Epithelial cell of prostate (primary cell): ENCODE results near the gene R3HDM2.
"Not testable (repeated sequence)": the region's sequence is repeated elsewhere in the genome, so short reads cannot be mapped to it uniquely, and the experiment has no call there.

ENCODE experiments used
- DNase-seq: peaks from one replicate; pipeline ENCODE4 v3.0.0-alpha.2; 2011; ENCODE audit warnings: low read depth, low spot score
- H3K27ac ChIP-seq: fragments of 450-650 bp; 2 replicates; pipeline ENCODE4 v1.5.1; 2017; ENCODE audit warnings: mild to moderate bottlenecking

R3HDM2 gene

GRCh38 chr12:57342207-57342691 lies 88.6 kb downstream of the R3HDM2 start:
- no peak for DNase-seq
- H3K27ac ChIP-seq: no peak overlapping the region

- DNase-seq: no peak
- H3K27ac ChIP-seq: no peak overlapping the region
Observed at GRCh38 chr12:57341275-57341990, 89.4 kb downstream of the R3HDM2 start.

DNA sequence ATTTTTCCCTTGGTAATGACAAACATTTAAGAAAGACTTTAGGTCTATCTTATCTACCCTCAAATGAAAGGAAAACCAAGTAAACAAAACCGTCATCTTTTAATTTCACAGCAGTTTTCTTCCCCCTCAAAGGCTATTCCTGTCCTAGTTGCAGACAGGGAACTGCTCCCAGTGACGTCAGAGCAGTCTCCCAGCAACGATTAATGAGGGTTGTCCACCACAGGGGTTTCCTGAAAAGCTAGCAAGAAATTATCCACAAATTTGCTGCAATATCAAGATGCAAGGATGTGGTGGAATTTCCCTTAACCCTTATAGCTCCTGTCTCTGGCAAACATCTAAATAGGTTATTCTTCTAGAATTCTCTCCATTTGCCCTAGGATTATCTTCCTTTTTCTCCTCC lies 90.7 kb downstream of the R3HDM2 start:
- DNase-seq: no peak
- H3K27ac ChIP-seq: no peak overlapping the region

- DNase-seq, H3K27ac ChIP-seq: not testable (repeated sequence)
Observed at GRCh38 chr12:57336299-57336698, 94.5 kb downstream of the R3HDM2 start.

DNA sequence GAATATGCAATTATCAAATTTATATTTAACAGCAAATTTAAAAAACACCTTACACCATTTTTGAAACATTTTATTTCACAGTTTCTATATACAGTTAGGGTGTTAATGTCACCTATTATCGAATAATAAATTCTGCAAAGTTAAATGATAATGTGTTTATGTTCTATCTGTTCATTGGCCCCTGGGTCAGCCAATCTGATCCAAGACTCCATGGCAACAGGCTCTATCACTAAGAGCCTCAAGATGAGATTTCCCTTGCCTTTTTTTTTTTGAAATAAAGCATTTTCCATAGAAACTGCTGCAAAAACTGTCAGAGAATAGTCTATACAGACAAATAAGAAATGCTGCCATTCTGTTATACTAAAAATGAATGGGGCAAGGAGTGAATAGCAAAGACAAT lies 96.6 kb downstream of the R3HDM2 start:
- DNase-seq: no peak
- no peak overlapping the region for H3K27ac ChIP-seq

DNA sequence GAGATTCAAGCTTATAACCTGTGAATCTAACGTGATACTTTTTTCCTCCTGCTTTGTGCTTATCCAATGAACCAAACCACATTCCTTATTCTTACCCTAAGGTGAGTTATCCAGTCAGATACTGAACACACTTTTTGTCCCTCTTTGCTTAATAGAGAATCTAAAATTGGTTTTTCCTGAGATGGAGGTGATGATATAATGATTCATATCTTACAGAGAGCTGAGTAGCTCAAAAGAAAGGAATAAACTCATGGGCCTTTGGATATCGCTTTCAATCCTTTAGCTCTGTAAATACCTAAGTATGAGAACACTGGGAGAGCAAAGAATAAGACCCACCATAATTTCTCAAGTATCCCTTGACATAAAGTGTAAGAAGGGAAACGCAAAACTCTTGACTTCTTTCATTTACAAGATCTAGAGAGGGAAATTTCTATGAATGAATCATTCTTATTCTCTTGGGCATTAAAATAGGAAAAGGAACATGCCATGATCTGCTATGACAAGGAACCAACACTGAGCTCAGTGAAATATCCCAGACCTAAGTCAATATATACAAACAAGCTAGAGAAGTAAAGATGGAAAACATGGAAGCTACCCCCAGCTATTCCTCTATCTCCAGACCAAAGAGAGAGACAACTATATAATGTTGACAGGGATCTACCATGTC lies 98.1 kb downstream of the R3HDM2 start:
- DNase-seq: no peak
- peak overlapping the region; percentile 43 for H3K27ac ChIP-seq

DNA sequence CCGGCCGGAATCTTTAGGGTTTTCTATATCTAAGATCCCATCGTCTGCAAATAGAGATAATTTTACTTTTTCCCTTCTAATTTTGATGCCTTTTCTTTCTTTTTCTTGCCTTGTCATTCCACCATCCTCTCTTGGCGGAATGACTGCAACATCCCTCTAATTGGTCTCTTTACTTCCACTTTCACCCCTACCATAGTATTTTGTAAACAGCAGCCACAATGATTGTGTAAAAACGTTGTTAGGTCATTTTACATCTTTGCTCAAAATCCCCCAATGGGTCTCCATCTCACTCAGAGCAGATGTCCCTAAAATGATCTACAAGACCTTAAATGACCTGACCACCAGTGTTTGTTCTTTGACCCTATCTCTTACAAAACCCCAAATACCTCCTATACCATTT lies 99.9 kb downstream of the R3HDM2 start:
- no peak for DNase-seq
- H3K27ac ChIP-seq: no peak overlapping the region

DNA sequence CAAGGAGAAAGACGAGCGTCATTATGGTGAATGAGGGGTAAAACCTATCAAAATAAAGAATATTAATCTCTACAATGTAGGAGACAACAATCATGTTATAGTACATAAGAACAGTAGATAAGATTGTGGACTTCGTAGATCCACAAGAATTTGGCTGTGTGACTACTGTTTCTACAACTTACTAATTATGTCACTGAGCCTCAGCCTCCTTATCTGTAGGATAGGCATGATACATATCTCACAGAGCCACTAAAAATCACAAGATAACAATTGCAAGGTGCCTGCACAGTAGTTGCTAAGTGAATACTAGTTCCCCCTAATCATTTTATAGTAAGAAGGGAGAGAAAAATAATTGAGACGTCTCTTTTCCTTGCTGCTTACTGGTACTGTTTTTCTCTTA lies 101.6 kb downstream of the R3HDM2 start:
- DNase-seq: no peak
- H3K27ac ChIP-seq: no peak overlapping the region

DNA sequence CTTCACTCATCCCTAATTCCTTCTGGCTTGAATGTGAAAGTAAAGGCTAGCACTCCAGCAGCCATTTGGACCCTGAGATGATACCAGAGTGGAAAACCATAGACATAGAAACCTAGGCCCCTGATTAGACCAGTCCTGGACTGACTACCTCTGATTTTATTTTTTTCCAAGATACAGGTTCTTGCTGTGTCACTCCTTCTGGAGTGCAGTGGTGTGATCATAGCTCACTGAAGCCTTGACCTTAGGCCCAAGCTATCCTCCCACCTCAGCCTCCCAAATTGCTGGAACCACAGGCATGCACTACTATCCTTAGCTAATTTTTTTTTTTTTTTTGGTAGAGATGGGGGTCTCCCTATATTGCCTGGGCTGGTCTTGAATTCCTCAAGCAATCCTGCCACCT lies 105.4 kb downstream of the R3HDM2 start:
- no peak for DNase-seq

GRCh38 chr12:57323416-57323815 lies 107.4 kb downstream of the R3HDM2 start:
- no peak overlapping the region for H3K27ac ChIP-seq
- DNase-seq: no peak

More for the DNA sequence above, 105.4 kb downstream of the R3HDM2 start:
- no peak overlapping the region for H3K27ac ChIP-seq

GRCh38 chr12:57320639-57321038 lies 110.2 kb downstream of the R3HDM2 start:
- no peak for DNase-seq

GRCh38 chr12:57319678-57320469 lies 111.0 kb downstream of the R3HDM2 start:
- H3K27ac ChIP-seq: no peak overlapping the region
- DNase-seq: no peak

More at GRCh38 chr12:57320639-57321038, 110.2 kb downstream of the R3HDM2 start:
- H3K27ac ChIP-seq: no peak overlapping the region

DNA sequence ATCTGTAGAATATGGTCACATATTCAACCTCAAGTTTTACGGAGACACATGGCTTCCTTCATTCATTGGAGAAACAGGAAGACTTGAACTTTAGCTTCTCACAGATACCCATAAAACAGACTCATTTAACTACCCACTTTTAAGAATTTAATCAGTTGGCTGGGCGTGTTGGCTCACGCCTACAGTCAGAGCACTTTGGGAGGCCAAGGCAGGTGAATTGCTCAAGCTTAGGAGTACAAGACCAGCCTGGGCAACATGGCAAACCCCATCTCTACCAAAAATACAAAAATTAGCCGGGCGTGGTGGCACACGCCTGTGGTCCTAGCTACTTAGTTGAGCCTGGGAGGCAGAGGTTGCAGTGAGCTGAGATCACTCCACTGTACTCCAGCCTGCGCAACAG lies 115.2 kb downstream of the R3HDM2 start:
- DNase-seq: no peak
- H3K27ac ChIP-seq: no peak overlapping the region

DNA sequence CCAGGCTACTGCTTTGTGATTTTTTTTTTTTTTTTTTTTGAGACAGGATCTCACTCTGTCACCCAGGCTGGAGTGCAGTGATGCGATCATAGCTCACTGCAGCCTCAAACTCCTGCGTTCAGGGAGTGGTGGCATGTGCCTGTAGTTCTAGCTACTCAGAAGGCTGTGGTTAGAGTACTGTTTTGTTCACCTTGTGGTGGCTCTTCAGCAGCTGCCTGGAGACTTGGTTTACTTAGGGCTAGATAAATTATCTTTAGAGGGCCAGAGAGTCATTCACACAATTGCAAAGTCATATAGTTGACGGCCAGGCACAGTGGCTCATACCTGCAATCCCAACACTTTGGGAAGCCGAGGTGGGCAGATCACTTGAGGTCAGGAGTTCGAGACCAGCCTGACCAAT lies 118.6 kb downstream of the R3HDM2 start:
- H3K27ac ChIP-seq, DNase-seq: not testable (repeated sequence)

GRCh38 chr12:57309420-57309819 lies 121.4 kb downstream of the R3HDM2 start:
- no peak for DNase-seq
- peak overlapping the region; percentile 57 for H3K27ac ChIP-seq

DNA sequence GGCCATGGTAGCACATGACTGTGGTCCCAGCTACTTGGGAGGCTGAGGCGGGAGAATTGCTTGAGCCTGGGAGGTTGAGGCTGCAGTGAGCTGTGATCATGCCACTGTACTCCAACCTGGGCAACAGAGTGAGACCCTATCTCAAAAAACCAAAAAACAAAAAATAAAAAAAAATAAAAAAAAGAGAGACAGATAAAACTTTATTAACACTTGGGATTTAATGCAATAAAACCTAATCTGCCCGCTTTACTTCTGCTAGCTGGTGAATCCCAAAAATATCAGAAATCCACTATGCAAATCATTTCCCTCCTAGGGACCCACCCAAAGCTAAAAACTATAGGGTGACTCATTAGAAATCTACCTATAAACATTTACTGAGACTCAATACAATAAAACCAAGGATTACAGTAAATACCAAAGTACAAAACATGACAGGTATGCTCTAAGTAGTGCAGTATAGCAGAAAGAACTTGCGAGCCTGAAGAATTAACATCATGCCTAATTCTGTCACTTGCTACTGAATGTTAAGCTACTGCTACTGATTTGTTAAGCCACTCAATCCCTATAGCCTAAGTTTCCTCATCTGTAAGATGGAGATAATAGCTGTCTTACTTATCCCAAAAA lies 129.8 kb downstream of the R3HDM2 start:
- H3K27ac ChIP-seq: no peak overlapping the region
- no peak for DNase-seq

- DNase-seq: no peak
- no peak overlapping the region for H3K27ac ChIP-seq
Observed at GRCh38 chr12:57299514-57300016, 131.3 kb downstream of the R3HDM2 start.

- no peak for DNase-seq
- H3K27ac ChIP-seq: no peak overlapping the region
Observed at GRCh38 chr12:57296291-57296690, 134.6 kb downstream of the R3HDM2 start.

- DNase-seq: not testable (repeated sequence)
Observed at GRCh38 chr12:57282073-57282472, 148.8 kb downstream of the R3HDM2 start.

More at GRCh38 chr12:57282073-57282472, 148.8 kb downstream of the R3HDM2 start:
- not testable (repeated sequence) for H3K27ac ChIP-seq
